CD4-positive, alpha-beta T cell (primary cell): ENCODE measurements around the gene RASA4B. TPM values are rescaled to one million over a fixed set of nuclear protein-coding genes. Genes with fewer than 3 reads are reported as not detected.

Experiments used
- ATAC-seq: fragments of 200-7000 bp; cut with Tn5 transposase; one replicate; pipeline ENCODE4 v1.10.0; 2022; ENCODE audit warnings: mild to moderate bottlenecking; ENCODE audit not compliant: poor library complexity
- CTCF ChIA-PET: fragments of 350-600 bp; sonication (Branson Sonifier 250); formaldehyde crosslinking; loops from one replicate; lab custom pipeline; 2021; ENCODE audit warnings: antibody characterized with exemption, inconsistent platforms; lab: Charles Lee
- POLR2A ChIA-PET: fragments of 350-600 bp; sonication (Branson Sonifier 250); formaldehyde crosslinking; loops from one replicate; lab custom pipeline; 2021; ENCODE audit warnings: antibody characterized with exemption, inconsistent platforms; lab: Charles Lee
- DNase-seq, 14 experiments: peaks; one replicate each; pipeline ENCODE4 v3.0.0-alpha.2; 2013 to 2020; ENCODE audit warnings: mixed read lengths in 2 of 14
- H3K27ac ChIP-seq, 2 donors: one replicate each; pipeline versions ENCODE4 v1.5.1 to v1.7.0; 2013; ENCODE audit warnings: low read length in 2 of 2, low read depth in 1 of 2, mild to moderate bottlenecking in 1 of 2
- H3K27me3 ChIP-seq, 2 experiments: 1 replicate in 1 of 2; 2 replicates in 1 of 2; pipeline versions ENCODE4 v1.6.1 to v1.7.0; 2013; ENCODE audit warnings: low read length in 2 of 2, control low read depth in 1 of 2, mild to moderate bottlenecking in 1 of 2, moderate library complexity in 1 of 2; ENCODE audit not compliant: insufficient read depth in 2 of 2, control insufficient read depth in 1 of 2
- H3K36me3 ChIP-seq: one replicate; pipeline ENCODE4 v1.6.1; 2013; ENCODE audit warnings: low read length, control low read depth; ENCODE audit not compliant: insufficient read depth
- H3K4me1 ChIP-seq: one replicate; pipeline ENCODE4 v1.6.1; 2013; ENCODE audit warnings: low read length, control low read depth; ENCODE audit not compliant: insufficient read depth
- H3K4me3 ChIP-seq: one replicate; pipeline ENCODE4 v1.5.1; 2013; ENCODE audit warnings: mild to moderate bottlenecking, low read length, moderate library complexity
- H3K9me3 ChIP-seq, 2 experiments: 1 replicate in 1 of 2; 2 replicates in 1 of 2; pipeline versions ENCODE4 v1.6.1 to v1.7.0; 2013; ENCODE audit warnings: low read length in 2 of 2, mild to moderate bottlenecking in 2 of 2, control low read depth in 1 of 2, moderate library complexity in 1 of 2; ENCODE audit not compliant: control insufficient read depth in 1 of 2, insufficient read depth in 1 of 2
- H3K27ac Mint-ChIP-seq: one replicate; pipeline ENCODE4 v1.8.0; 2020; ENCODE audit warnings: mixed read lengths
- H3K27me3 Mint-ChIP-seq: one replicate; pipeline ENCODE4 v1.8.0; 2021; ENCODE audit warnings: mixed read lengths
- H3K36me3 Mint-ChIP-seq: one replicate; pipeline ENCODE4 v1.8.0; 2021; ENCODE audit warnings: low read depth, mixed read lengths
- H3K4me1 Mint-ChIP-seq: one replicate; pipeline ENCODE4 v1.8.0; 2021; ENCODE audit warnings: low read depth, mixed read lengths
- H3K4me3 Mint-ChIP-seq: one replicate; pipeline ENCODE4 v1.8.0; 2020; ENCODE audit warnings: mild to moderate bottlenecking, mixed read lengths
- H3K9me3 Mint-ChIP-seq: one replicate; pipeline ENCODE4 v1.8.0; 2020; ENCODE audit warnings: mixed read lengths
- intact Hi-C, 2 experiments: fragments of 100-400 bp; cut with DNase I in 1 of 2; cut with micrococcal nuclease in 1 of 2; formaldehyde crosslinking; loops; one replicate each; pipeline versions ENCODE4 v1.15.1 to v1.9.0; 2023 to 2025; cut with DNase I, micrococcal nuclease
- total RNA-seq, 174 experiments: library from RNA in 2 of 174; stranded (reverse) in 2 of 174; gene quantifications; one replicate each; pipeline ENCODE4 v1.2.3 and lab custom pipeline; 2021 to 2026
- TF ChIP-seq, protein P1 (sequence below): fragments of 200-600 bp; IDR thresholded peaks from one replicate; pipeline ENCODE4 v1.8.0; 2022; ENCODE audit warnings: antibody characterized with exemption, mild to moderate bottlenecking

The RASA4B gene
- total RNA-seq, 2 experiments from 2014 or later = 31.9 to 40.7 TPM

DNA sequence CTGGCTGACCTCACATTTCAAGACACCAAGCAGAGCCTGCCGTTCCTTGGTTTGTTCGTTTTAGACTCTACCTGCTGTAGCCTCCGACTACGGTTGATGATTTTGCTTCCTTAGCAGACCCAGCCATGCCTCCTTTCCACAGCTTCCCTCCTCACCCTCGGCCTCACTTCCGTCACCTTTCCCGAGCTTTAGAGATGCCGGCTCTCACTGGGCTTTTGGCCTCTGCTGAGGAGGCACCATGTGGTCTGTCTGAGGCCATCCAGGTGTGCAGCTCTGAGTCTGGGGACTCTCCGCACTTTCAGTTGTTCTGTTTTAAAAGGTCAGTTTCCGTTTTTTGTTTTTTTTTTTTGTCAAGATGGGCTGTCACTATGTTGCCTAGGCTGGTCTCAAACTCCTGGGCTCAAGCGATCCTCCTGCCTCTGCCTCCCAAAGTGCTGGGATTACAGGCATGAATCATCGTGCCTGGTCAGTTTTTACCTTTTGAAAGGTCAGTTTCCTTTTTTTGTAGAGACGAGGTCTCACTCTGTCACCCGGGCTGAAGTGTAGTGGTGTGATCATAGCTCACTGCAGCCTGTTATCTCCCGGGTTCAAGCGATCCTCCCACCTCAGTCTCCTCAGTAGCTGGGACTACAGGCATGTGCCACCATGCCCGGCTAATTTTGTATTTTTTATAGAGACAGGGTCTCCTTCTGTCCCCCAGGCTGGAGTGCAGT is 72.5 kb downstream of the RASA4B start:
- Mint-ChIP-seq H3K27ac (no peak overlapping the region), H3K27me3 (no peaks in the 10 kb centered on the region), H3K4me3 (no peak overlapping the region), H3K9me3 (no peaks in the 10 kb centered on the region), H3K36me3 (peaks cover 6% of the 10 kb centered on the region), H3K4me1 (no peaks in the 10 kb centered on the region)
- ChIA-PET POLR2A (no interaction called here), CTCF (interaction anchor here (1.4 kb wide), 1 partner anchor 33 kb away, joined by 4 read pairs; no protein-coding TSS in a partner anchor)
- Histone ChIP-seq H3K27ac (no peak overlapping the region), H3K36me3 (peaks cover 38% of the 10 kb centered on the region), H3K4me1 (peaks cover 1% of the 10 kb centered on the region), H3K4me3 (no peak overlapping the region), H3K9me3 (no peaks in the 10 kb centered on the region), H3K27me3 (no peaks in the 10 kb centered on the region)
- ATAC-seq (no peak), DNase-seq (no peak)
- intact Hi-C loops = no loop called here
- TF ChIP-seq, protein P1, sequence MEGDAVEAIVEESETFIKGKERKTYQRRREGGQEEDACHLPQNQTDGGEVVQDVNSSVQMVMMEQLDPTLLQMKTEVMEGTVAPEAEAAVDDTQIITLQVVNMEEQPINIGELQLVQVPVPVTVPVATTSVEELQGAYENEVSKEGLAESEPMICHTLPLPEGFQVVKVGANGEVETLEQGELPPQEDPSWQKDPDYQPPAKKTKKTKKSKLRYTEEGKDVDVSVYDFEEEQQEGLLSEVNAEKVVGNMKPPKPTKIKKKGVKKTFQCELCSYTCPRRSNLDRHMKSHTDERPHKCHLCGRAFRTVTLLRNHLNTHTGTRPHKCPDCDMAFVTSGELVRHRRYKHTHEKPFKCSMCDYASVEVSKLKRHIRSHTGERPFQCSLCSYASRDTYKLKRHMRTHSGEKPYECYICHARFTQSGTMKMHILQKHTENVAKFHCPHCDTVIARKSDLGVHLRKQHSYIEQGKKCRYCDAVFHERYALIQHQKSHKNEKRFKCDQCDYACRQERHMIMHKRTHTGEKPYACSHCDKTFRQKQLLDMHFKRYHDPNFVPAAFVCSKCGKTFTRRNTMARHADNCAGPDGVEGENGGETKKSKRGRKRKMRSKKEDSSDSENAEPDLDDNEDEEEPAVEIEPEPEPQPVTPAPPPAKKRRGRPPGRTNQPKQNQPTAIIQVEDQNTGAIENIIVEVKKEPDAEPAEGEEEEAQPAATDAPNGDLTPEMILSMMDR = no peak

DNA sequence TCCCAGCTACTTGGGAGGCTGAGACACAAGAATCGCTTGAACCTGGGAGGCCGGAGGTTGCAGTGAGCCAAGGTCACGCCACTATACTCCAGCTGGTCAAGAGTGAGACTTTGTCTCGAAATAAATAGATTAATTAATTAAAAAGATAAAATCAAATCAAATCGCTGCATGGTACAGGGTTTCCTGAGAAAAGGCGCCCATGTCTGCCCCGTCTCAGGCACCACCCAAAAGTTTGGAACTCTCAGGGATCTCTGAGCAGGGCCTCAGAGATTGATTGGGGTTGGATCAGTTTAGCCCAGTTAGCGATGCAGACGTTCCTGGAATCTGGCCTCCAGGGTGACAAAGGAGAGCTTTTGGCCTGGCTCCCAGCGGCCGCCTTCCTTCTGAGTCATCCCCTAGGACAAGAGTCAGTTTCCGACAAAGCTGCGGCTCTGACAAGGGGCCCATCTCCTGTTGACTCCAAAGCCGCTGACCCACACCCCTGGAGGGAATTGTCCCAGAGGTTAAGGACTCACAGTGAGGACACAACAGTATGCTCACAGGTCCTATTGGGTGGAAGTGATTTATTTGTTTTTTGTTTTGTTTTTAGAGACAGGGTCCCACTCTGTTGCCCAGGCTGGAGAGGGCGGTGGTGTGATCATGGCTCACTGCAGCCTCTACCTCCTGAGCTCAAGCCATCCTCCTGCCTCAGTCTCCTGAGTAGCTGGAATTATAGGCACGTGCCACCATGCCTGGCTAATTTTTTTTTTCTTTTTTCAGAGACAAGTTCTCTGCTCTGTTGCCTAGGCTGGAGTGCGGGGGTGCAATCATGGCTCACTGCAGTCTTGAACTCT is 77.4 kb downstream of the RASA4B start:
- Mint-ChIP-seq H3K4me1 (peaks cover 5% of the 10 kb centered on the region), H3K27ac (no peak overlapping the region), H3K4me3 (no peak overlapping the region), H3K36me3 (peaks cover 11% of the 10 kb centered on the region), H3K9me3 (no peaks in the 10 kb centered on the region), H3K27me3 (no peaks in the 10 kb centered on the region)
- Histone ChIP-seq H3K4me3 (no peak overlapping the region), H3K9me3 (no peaks in the 10 kb centered on the region), H3K27me3 (no peaks in the 10 kb centered on the region), H3K27ac (no peak overlapping the region), H3K4me1 (peaks cover 5% of the 10 kb centered on the region), H3K36me3 (peaks cover 29% of the 10 kb centered on the region)
- intact Hi-C loops = no loop called here
- ChIA-PET CTCF (interaction anchor here (0.8 to 1.8 kb wide), 2 partner anchors 28 to 36 kb away, joined by 4 to 6 read pairs; no protein-coding TSS in a partner anchor), POLR2A (no interaction called here)
- DNase-seq = no peak
- ATAC-seq = no peak
- TF ChIP-seq, protein P1 = no peak

DNA sequence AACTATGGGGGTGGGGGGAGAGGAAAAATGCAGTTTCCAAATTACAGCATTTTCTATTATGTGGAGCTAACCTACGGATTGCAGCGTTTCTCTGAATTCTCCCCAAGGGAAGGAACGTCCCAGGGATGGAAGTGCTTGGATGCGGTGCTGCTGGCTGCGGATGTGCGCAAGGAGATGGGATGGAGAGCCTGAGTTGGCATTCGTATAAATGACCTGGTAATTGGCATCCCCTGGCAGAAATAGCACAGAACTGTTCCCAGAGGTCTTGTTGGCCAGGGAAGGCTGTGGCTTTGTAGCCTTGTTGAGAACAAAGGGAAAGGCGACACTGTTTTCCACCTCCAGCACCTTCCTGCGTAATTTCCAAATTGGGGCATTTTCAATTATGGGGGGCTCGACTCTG is 81.5 kb downstream of the RASA4B start:
- H3K27me3 Mint-ChIP-seq = no peaks in the 10 kb centered on the region
- H3K36me3 Mint-ChIP-seq = peaks cover 19% of the 10 kb centered on the region
- H3K27me3 ChIP-seq = no peaks in the 10 kb centered on the region
- CTCF ChIA-PET = interaction anchor here (1.7 to 4.0 kb wide), 3 partner anchors 14 to 31 kb away, joined by 3 to 13 read pairs (median 11); no protein-coding TSS in a partner anchor
- H3K4me1 ChIP-seq = peaks cover 41% of the 10 kb centered on the region
- no peak overlapping the region for H3K4me3 ChIP-seq
- H3K27ac Mint-ChIP-seq = peak overlapping the region; percentile 97
- peaks cover 16% of the 10 kb centered on the region for H3K36me3 ChIP-seq
- H3K4me1 Mint-ChIP-seq = peaks cover 27% of the 10 kb centered on the region
- intact Hi-C loops = no loop called here
- ATAC-seq (no peak), DNase-seq (no peak)
- TF ChIP-seq, protein P1 = no peak
- H3K9me3 ChIP-seq = no peaks in the 10 kb centered on the region
- H3K9me3 Mint-ChIP-seq = no peaks in the 10 kb centered on the region
- H3K27ac ChIP-seq = no peak overlapping the region
- POLR2A ChIA-PET = interaction anchor here (1.6 kb wide), 1 partner anchor 11 kb away, joined by 3 read pairs; no protein-coding TSS in a partner anchor
- peak overlapping the region; percentile 38 for H3K4me3 Mint-ChIP-seq
